MM.1S (cell line): ENCODE results near the gene DPY19L2.

ENCODE experiments used
- CTCF ChIP-seq: fragments of 300-600 bp; sonication (generic); IDR thresholded peaks from 2 replicates; pipeline ENCODE4 v1.5.1; 2016; ENCODE audit warnings: antibody characterized with exemption, low read length, mixed read lengths
- EZH2 ChIP-seq: fragments of 300-600 bp; sonication (generic); optimal IDR thresholded peaks from 2 replicates; pipeline ENCODE3; 2017; ENCODE audit warnings: low read depth, mild to moderate bottlenecking, antibody characterized with exemption, low read length, mixed read lengths
- EZH2phosphoT487 ChIP-seq: fragments of 300-600 bp; sonication (generic); IDR thresholded peaks from 2 replicates; pipeline ENCODE4 v1.6.1; 2018; ENCODE audit warnings: antibody characterized with exemption, low read length

GRCh38 chr12:63668028-63668799 lies at the start of gene DPY19L2:
- TF ChIP-seq EZH2 = no peak
- no peak for TF ChIP-seq CTCF
- TF ChIP-seq EZH2phosphoT487 = no peak
